ENCODE measurements around the gene SESN1. TPM values are rescaled to one million over a fixed set of nuclear protein-coding genes. Genes with fewer than 3 reads are reported as not detected.

Gene SESN1
- total and polyA plus RNA-seq, 9 of the 15 experiments (the other 6 are each of a cell fraction or from before 2014, with no cell fraction given), result 3.1 to 13.0 (median 7.4) TPM

- CTCF ChIA-PET (ENCODE audit: low intra/inter-chr PET ratio), result no interaction called here
- H3K4me3 ChIP-seq, result no peak overlapping the region
- no peak for FAIRE-seq
- intact Hi-C loops (cut with micrococcal nuclease) (no loop called here), in situ Hi-C loops (cut with MboI) (no loop called here)
- no peaks in the 10 kb centered on the region for H3K36me3 ChIP-seq (ENCODE audit: control insufficient read depth, insufficient read depth, low read length)
- no peaks in the 10 kb centered on the region for H3K79me2 ChIP-seq (ENCODE audit: control insufficient read depth, insufficient read depth, low read length)
- POLR2A ChIA-PET, result interaction anchor here (0.7 to 1.4 kb wide), 4 partner anchors 8 to 13 kb away, joined by 3 to 12 read pairs (median 4); partner anchors contain the start of gene SESN1
- peaks cover 3% of the 10 kb centered on the region for H3K9me1 ChIP-seq (ENCODE audit: control insufficient read depth, insufficient read depth, low read length)
- ATAC-seq, result peak; percentile 46
- TF ChIP-seq, protein P1, sequence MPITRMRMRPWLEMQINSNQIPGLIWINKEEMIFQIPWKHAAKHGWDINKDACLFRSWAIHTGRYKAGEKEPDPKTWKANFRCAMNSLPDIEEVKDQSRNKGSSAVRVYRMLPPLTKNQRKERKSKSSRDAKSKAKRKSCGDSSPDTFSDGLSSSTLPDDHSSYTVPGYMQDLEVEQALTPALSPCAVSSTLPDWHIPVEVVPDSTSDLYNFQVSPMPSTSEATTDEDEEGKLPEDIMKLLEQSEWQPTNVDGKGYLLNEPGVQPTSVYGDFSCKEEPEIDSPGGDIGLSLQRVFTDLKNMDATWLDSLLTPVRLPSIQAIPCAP (CRISPR knock-in tag; IDR thresholded peaks at IDR 0.05; ENCODE audit: borderline replicate concordance), result no peak
- TF ChIP-seq, protein P2, sequence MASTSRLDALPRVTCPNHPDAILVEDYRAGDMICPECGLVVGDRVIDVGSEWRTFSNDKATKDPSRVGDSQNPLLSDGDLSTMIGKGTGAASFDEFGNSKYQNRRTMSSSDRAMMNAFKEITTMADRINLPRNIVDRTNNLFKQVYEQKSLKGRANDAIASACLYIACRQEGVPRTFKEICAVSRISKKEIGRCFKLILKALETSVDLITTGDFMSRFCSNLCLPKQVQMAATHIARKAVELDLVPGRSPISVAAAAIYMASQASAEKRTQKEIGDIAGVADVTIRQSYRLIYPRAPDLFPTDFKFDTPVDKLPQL (IDR thresholded peaks at IDR 0.05; ENCODE audit: extremely low read depth, insufficient read length), result no peak
- TF ChIP-seq COPS2 (conservative IDR thresholded peaks at IDR 0.05), result no peak
- TF ChIP-seq ZBTB7A (IDR thresholded peaks at IDR 0.05; ENCODE audit: borderline replicate concordance, control insufficient read depth, low read depth, low read length), result no peak
- TF ChIP-seq, protein P3, sequence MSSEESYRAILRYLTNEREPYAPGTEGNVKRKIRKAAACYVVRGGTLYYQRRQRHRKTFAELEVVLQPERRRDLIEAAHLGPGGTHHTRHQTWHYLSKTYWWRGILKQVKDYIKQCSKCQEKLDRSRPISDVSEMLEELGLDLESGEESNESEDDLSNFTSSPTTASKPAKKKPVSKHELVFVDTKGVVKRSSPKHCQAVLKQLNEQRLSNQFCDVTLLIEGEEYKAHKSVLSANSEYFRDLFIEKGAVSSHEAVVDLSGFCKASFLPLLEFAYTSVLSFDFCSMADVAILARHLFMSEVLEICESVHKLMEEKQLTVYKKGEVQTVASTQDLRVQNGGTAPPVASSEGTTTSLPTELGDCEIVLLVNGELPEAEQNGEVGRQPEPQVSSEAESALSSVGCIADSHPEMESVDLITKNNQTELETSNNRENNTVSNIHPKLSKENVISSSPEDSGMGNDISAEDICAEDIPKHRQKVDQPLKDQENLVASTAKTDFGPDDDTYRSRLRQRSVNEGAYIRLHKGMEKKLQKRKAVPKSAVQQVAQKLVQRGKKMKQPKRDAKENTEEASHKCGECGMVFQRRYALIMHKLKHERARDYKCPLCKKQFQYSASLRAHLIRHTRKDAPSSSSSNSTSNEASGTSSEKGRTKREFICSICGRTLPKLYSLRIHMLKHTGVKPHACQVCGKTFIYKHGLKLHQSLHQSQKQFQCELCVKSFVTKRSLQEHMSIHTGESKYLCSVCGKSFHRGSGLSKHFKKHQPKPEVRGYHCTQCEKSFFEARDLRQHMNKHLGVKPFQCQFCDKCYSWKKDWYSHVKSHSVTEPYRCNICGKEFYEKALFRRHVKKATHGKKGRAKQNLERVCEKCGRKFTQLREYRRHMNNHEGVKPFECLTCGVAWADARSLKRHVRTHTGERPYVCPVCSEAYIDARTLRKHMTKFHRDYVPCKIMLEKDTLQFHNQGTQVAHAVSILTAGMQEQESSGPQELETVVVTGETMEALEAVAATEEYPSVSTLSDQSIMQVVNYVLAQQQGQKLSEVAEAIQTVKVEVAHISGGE (CRISPR knock-in tag; IDR thresholded peaks at IDR 0.05), result no peak
- no peak for TF ChIP-seq TEAD2 (tag; IDR thresholded peaks at IDR 0.05)
- TF ChIP-seq ZNF174 (CRISPR knock-in tag; IDR thresholded peaks at IDR 0.05), result no peak
- BruUV-seq (replicated peaks), result no TSS peak
- H3K27me3 ChIP-seq (ENCODE audit: control insufficient read depth in 2 of 2, insufficient read depth in 2 of 2, low read length in 2 of 2), result no peaks in the 10 kb centered on the region
- H3K9ac ChIP-seq (ENCODE audit: insufficient read depth in 1 of 2, low read depth in 2 of 2, low read length in 2 of 2), result no peak overlapping the region
- 37% methylated on average over 4 of the region's 4 CpGs for WGBS (ENCODE audit: insufficient coverage, low coverage, missing lambda C conversion rate)
- H4K20me1 ChIP-seq (replicated peaks; ENCODE audit: control insufficient read depth, insufficient read depth, low read length), result no peaks in the 10 kb centered on the region
- no peak for DNase-seq (ENCODE audit: extremely low read depth in 1 of 4, low spot score in 3 of 4)
- no peak overlapping the region for H3K4me2 ChIP-seq (ENCODE audit: insufficient read depth, low read length)
- H3K27ac ChIP-seq (ENCODE audit: extremely low read depth, low read depth, low read length), result no peak overlapping the region
- H3K9me3 ChIP-seq (replicated peaks; ENCODE audit: control insufficient read depth, insufficient read depth, low read depth, low read length), result no peaks in the 10 kb centered on the region
- H3K4me1 ChIP-seq (replicated peaks in 1 of 2; ENCODE audit: control insufficient read depth in 2 of 2, insufficient read depth in 2 of 2, low read length in 2 of 2), result no peaks in the 10 kb centered on the region; a peak in 2 of 5 replicates
- H2AFZ ChIP-seq (ENCODE audit: low read depth, low read length), result no peak overlapping the region
Observed at GRCh38 chr6:109081516-109082187, 13.0 kb downstream of the SESN1 start.
